GM23338 (cell line): ENCODE data around the gene M6PR. TPM values are rescaled to one million over a fixed set of nuclear protein-coding genes. Genes with fewer than 3 reads are reported as not detected.

Experiments used
- ATAC-seq: fragments of 200-7000 bp; cut with Tn5 transposase; 3 replicates; pipeline ENCODE4 v1.9.1; 2020
- DNase-seq: peaks from one replicate; pipeline ENCODE4 v3.0.0-alpha.2; 2015; ENCODE audit warnings: low spot score
- H2AFZ ChIP-seq: fragments of 200-600 bp; sonication (generic); 2 replicates; pipeline ENCODE4 v1.8.0; 2016; ENCODE audit warnings: antibody characterized with exemption, mild to moderate bottlenecking, moderate library complexity
- H3F3A ChIP-seq: fragments of 200-600 bp; sonication (generic); replicated peaks from 2 replicates; pipeline ENCODE4 v1.8.0; 2017; ENCODE audit warnings: antibody characterized with exemption, mixed run types, low read depth
- H3K27ac ChIP-seq: fragments of 200-600 bp; sonication (generic); 2 replicates; pipeline ENCODE4 v1.6.1; 2016; ENCODE audit warnings: low read depth
- H3K27me3 ChIP-seq: fragments of 200-600 bp; sonication (generic); 2 replicates; pipeline ENCODE4 v1.8.0; 2016; ENCODE audit warnings: mild to moderate bottlenecking, mixed run types, moderate library complexity; ENCODE audit not compliant: insufficient read depth
- H3K36me3 ChIP-seq: fragments of 200-600 bp; sonication (generic); 2 replicates; pipeline ENCODE4 v1.8.0; 2016; ENCODE audit warnings: mild to moderate bottlenecking; ENCODE audit not compliant: insufficient read depth
- H3K4me1 ChIP-seq: fragments of 200-600 bp; sonication (generic); 2 replicates; pipeline ENCODE4 v1.8.0; 2016; ENCODE audit warnings: mild to moderate bottlenecking, moderate library complexity; ENCODE audit not compliant: insufficient read depth
- H3K4me2 ChIP-seq: fragments of 200-600 bp; sonication (generic); 2 replicates; pipeline ENCODE4 v1.7.1; 2017; ENCODE audit warnings: mixed run types
- H3K4me3 ChIP-seq: fragments of 200-600 bp; sonication (generic); 2 replicates; pipeline ENCODE4 v1.6.1; 2016; ENCODE audit warnings: mixed run types
- H3K79me2 ChIP-seq: fragments of 200-600 bp; sonication (generic); replicated peaks from 2 replicates; pipeline ENCODE4 v1.8.0; 2017; ENCODE audit warnings: mild to moderate bottlenecking; ENCODE audit not compliant: insufficient read depth
- H3K9me2 ChIP-seq: fragments of 200-600 bp; sonication (generic); 2 replicates; pipeline ENCODE4 v1.8.0; 2017; ENCODE audit not compliant: insufficient read depth
- H4K20me1 ChIP-seq: fragments of 200-600 bp; sonication (generic); replicated peaks from 2 replicates; pipeline ENCODE4 v1.8.0; 2017; ENCODE audit warnings: mild to moderate bottlenecking; ENCODE audit not compliant: insufficient read depth
- H3K27ac Mint-ChIP-seq: 2 replicates; pipeline ENCODE4 v1.8.0; 2020; ENCODE audit warnings: inconsistent platforms, mild to moderate bottlenecking, moderate library complexity, mixed read lengths
- H3K27me3 Mint-ChIP-seq: 3 replicates; pipeline ENCODE4 v1.8.0; 2022; ENCODE audit warnings: low read depth, mild to moderate bottlenecking, moderate library complexity, mixed read lengths, inconsistent platforms; ENCODE audit not compliant: insufficient read depth, poor library complexity
- H3K36me3 Mint-ChIP-seq: 3 replicates; pipeline ENCODE4 v1.8.0; 2021; ENCODE audit warnings: low read depth, mild to moderate bottlenecking, inconsistent platforms, moderate library complexity, mixed read lengths
- H3K4me1 Mint-ChIP-seq: 3 replicates; pipeline ENCODE4 v1.8.0; 2020; ENCODE audit warnings: mild to moderate bottlenecking, inconsistent platforms, mixed read lengths
- H3K4me3 Mint-ChIP-seq: 3 replicates; pipeline ENCODE4 v1.8.0; 2021; ENCODE audit warnings: moderate library complexity, mild to moderate bottlenecking, inconsistent platforms, mixed read lengths
- H3K9me3 Mint-ChIP-seq: 3 replicates; pipeline ENCODE4 v1.8.0; 2020; ENCODE audit warnings: moderate library complexity, mild to moderate bottlenecking, inconsistent platforms, mixed read lengths
- EZH2 ChIP-seq: fragments of 200-600 bp; sonication (generic); IDR thresholded peaks from one replicate; pipeline ENCODE4 v1.8.0; 2017; ENCODE audit warnings: antibody characterized with exemption, mild to moderate bottlenecking, low read depth; ENCODE audit not compliant: unreplicated experiment
- EZH2phosphoT487 ChIP-seq: fragments of 200-600 bp; sonication (generic); IDR thresholded peaks from one replicate; pipeline ENCODE4 v1.8.1; 2018; ENCODE audit warnings: antibody characterized with exemption; ENCODE audit not compliant: unreplicated experiment
- JUNB ChIP-seq: IDR thresholded peaks from one replicate; pipeline ENCODE4 v1.6.1; 2016; ENCODE audit warnings: antibody characterized with exemption; ENCODE audit not compliant: unreplicated experiment
- POLR2AphosphoS5 ChIP-seq: IDR thresholded peaks from 2 replicates; pipeline ENCODE4 v1.6.1; 2016; ENCODE audit warnings: antibody characterized with exemption, low read depth
- ZNF114 ChIP-seq: fragments of 250-450 bp; sonication (Bioruptor Pico); IDR thresholded peaks from 2 replicates; pipeline ENCODE4 v1.5.0; 2020; ENCODE audit warnings: mild to moderate bottlenecking, moderate library complexity
- ZNF331 ChIP-seq: fragments of 250-450 bp; sonication (Bioruptor Pico); IDR thresholded peaks from 2 replicates; pipeline ENCODE4 v1.5.0; 2020; ENCODE audit warnings: low read depth, mild to moderate bottlenecking, moderate library complexity
- polyA plus RNA-seq: library from polyadenylated mRNA; unstranded; fragments of >200 nt; fragmentation: Nextera tagmentation; extraction: Ambion mirVana; gene quantifications from 2 replicates; pipeline ENCODE4 v1.2.1, GENCODE V29; 2016
- total RNA-seq: library from RNA; depleted of rRNA; stranded (reverse); fragments of >200 nt; shearing (Covaris generic); gene quantifications from 2 replicates; pipeline ENCODE4 v1.2.3, GENCODE V29; 2014
- TF ChIP-seq, protein P1 (sequence below), 2 experiments: fragments of 200-600 bp in 1 of 2; sonication (generic) in 1 of 2; conservative IDR thresholded peaks; 2 replicates each; pipeline versions ENCODE4 v1.5.1 to v1.6.1; 2016 to 2017; ENCODE audit warnings: antibody characterized with exemption in 2 of 2, low read depth in 2 of 2, mild to moderate bottlenecking in 2 of 2, moderate library complexity in 1 of 2
- TF ChIP-seq, protein P2 (sequence below): IDR thresholded peaks from one replicate; pipeline ENCODE4 v1.6.1; 2018; ENCODE audit warnings: antibody characterized with exemption; ENCODE audit not compliant: unreplicated experiment
- TF ChIP-seq, protein P3 (sequence below): fragments of 250-450 bp; sonication (Bioruptor Pico); IDR thresholded peaks from 2 replicates; pipeline ENCODE4 v1.5.0; 2020; ENCODE audit warnings: mild to moderate bottlenecking, moderate library complexity

The M6PR gene
- total and polyA plus RNA-seq, 2 experiments from 2014 or later, result 103 to 147 TPM

DNA sequence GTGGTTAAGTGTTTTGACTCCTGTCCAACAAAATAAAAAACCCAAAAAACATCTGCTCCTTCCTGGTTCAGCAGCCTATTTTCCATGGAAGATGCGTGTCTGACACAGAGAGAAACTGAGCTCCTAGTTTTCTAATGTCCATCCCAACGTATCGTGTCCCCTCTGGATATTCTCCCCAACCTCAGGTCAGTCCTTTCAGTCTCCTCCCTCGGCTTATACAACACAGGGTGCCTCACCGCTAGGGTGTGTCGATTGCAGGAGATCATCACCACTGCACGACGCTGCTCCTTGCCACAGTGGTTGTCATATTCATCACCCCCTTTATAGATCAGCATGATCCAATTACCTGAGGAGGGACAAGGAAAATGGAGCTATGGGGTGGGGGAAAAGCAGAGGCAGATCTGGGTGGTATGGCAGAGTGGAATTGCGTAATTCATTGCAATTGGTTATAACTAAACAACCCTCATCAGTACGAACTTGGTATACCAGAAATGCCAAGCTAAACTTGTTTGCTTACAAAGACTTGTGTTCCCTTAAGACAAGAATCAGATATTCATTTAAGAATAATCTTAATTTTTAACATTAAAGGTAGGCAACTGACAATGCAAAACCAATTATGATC, 5.8 kb downstream of the M6PR start:
- Histone ChIP-seq H4K20me1 (peaks cover 45% of the 10 kb centered on the region), H3K9me2 (no peaks in the 10 kb centered on the region), H3K36me3 (peaks cover 49% of the 10 kb centered on the region), H2AFZ (no peak overlapping the region), H3K79me2 (peaks cover 36% of the 10 kb centered on the region), H3K27me3 (no peaks in the 10 kb centered on the region), H3K27ac (peak overlapping the region; percentile 45; the same call in 1 of the 2 replicates), H3K4me1 (peaks cover 12% of the 10 kb centered on the region), H3F3A (peaks cover 59% of the 10 kb centered on the region), H3K4me3 (no peak overlapping the region), H3K4me2 (no peak overlapping the region)
- Mint-ChIP-seq H3K27ac (no peak overlapping the region), H3K27me3 (peaks cover 5% of the 10 kb centered on the region), H3K9me3 (no peaks in the 10 kb centered on the region), H3K36me3 (peaks cover 60% of the 10 kb centered on the region), H3K4me3 (no peak overlapping the region), H3K4me1 (peaks cover 18% of the 10 kb centered on the region)
- TF ChIP-seq, protein P1, sequence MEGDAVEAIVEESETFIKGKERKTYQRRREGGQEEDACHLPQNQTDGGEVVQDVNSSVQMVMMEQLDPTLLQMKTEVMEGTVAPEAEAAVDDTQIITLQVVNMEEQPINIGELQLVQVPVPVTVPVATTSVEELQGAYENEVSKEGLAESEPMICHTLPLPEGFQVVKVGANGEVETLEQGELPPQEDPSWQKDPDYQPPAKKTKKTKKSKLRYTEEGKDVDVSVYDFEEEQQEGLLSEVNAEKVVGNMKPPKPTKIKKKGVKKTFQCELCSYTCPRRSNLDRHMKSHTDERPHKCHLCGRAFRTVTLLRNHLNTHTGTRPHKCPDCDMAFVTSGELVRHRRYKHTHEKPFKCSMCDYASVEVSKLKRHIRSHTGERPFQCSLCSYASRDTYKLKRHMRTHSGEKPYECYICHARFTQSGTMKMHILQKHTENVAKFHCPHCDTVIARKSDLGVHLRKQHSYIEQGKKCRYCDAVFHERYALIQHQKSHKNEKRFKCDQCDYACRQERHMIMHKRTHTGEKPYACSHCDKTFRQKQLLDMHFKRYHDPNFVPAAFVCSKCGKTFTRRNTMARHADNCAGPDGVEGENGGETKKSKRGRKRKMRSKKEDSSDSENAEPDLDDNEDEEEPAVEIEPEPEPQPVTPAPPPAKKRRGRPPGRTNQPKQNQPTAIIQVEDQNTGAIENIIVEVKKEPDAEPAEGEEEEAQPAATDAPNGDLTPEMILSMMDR (conservative IDR thresholded peaks at IDR 0.05; ENCODE audit: low read depth in 2 of 2), result peak in 1 of 2 experiments; percentile 8; a peak in 1 of 4 replicates
- no peak for TF ChIP-seq EZH2phosphoT487
- TF ChIP-seq, protein P2, sequence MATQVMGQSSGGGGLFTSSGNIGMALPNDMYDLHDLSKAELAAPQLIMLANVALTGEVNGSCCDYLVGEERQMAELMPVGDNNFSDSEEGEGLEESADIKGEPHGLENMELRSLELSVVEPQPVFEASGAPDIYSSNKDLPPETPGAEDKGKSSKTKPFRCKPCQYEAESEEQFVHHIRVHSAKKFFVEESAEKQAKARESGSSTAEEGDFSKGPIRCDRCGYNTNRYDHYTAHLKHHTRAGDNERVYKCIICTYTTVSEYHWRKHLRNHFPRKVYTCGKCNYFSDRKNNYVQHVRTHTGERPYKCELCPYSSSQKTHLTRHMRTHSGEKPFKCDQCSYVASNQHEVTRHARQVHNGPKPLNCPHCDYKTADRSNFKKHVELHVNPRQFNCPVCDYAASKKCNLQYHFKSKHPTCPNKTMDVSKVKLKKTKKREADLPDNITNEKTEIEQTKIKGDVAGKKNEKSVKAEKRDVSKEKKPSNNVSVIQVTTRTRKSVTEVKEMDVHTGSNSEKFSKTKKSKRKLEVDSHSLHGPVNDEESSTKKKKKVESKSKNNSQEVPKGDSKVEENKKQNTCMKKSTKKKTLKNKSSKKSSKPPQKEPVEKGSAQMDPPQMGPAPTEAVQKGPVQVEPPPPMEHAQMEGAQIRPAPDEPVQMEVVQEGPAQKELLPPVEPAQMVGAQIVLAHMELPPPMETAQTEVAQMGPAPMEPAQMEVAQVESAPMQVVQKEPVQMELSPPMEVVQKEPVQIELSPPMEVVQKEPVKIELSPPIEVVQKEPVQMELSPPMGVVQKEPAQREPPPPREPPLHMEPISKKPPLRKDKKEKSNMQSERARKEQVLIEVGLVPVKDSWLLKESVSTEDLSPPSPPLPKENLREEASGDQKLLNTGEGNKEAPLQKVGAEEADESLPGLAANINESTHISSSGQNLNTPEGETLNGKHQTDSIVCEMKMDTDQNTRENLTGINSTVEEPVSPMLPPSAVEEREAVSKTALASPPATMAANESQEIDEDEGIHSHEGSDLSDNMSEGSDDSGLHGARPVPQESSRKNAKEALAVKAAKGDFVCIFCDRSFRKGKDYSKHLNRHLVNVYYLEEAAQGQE, result no peak
- no peak for TF ChIP-seq EZH2
- TF ChIP-seq ZNF331, result no peak
- TF ChIP-seq, protein P3, sequence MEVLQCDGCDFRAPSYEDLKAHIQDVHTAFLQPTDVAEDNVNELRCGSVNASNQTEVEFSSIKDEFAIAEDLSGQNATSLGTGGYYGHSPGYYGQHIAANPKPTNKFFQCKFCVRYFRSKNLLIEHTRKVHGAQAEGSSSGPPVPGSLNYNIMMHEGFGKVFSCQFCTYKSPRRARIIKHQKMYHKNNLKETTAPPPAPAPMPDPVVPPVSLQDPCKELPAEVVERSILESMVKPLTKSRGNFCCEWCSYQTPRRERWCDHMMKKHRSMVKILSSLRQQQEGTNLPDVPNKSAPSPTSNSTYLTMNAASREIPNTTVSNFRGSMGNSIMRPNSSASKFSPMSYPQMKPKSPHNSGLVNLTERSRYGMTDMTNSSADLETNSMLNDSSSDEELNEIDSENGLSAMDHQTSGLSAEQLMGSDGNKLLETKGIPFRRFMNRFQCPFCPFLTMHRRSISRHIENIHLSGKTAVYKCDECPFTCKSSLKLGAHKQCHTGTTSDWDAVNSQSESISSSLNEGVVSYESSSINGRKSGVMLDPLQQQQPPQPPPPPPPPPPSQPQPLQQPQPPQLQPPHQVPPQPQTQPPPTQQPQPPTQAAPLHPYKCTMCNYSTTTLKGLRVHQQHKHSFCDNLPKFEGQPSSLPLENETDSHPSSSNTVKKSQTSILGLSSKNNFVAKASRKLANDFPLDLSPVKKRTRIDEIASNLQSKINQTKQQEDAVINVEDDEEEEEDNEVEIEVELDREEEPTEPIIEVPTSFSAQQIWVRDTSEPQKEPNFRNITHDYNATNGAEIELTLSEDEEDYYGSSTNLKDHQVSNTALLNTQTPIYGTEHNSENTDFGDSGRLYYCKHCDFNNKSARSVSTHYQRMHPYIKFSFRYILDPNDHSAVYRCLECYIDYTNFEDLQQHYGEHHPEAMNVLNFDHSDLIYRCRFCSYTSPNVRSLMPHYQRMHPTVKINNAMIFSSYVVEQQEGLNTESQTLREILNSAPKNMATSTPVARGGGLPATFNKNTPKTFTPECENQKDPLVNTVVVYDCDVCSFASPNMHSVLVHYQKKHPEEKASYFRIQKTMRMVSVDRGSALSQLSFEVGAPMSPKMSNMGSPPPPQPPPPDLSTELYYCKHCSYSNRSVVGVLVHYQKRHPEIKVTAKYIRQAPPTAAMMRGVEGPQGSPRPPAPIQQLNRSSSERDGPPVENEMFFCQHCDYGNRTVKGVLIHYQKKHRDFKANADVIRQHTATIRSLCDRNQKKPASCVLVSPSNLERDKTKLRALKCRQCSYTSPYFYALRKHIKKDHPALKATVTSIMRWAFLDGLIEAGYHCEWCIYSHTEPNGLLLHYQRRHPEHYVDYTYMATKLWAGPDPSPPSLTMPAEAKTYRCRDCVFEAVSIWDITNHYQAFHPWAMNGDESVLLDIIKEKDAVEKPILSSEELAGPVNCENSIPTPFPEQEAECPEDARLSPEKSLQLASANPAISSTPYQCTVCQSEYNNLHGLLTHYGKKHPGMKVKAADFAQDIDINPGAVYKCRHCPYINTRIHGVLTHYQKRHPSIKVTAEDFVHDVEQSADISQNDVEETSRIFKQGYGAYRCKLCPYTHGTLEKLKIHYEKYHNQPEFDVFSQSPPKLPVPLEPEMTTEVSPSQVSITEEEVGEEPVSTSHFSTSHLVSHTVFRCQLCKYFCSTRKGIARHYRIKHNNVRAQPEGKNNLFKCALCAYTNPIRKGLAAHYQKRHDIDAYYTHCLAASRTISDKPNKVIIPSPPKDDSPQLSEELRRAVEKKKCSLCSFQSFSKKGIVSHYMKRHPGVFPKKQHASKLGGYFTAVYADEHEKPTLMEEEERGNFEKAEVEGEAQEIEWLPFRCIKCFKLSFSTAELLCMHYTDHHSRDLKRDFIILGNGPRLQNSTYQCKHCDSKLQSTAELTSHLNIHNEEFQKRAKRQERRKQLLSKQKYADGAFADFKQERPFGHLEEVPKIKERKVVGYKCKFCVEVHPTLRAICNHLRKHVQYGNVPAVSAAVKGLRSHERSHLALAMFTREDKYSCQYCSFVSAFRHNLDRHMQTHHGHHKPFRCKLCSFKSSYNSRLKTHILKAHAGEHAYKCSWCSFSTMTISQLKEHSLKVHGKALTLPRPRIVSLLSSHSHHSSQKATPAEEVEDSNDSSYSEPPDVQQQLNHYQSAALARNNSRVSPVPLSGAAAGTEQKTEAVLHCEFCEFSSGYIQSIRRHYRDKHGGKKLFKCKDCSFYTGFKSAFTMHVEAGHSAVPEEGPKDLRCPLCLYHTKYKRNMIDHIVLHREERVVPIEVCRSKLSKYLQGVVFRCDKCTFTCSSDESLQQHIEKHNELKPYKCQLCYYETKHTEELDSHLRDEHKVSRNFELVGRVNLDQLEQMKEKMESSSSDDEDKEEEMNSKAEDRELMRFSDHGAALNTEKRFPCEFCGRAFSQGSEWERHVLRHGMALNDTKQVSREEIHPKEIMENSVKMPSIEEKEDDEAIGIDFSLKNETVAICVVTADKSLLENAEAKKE (CRISPR knock-in tag), result no peak
- TF ChIP-seq JUNB, result no peak
- peak; percentile 72 for TF ChIP-seq POLR2AphosphoS5
- no peak for TF ChIP-seq ZNF114 (CRISPR knock-in tag)
- ATAC-seq, result peak; percentile 27
- peak; percentile 30 for DNase-seq
